Panc1 (cell line): ENCODE measurements around the gene YPEL1. TPM values are rescaled to one million over a fixed set of nuclear protein-coding genes. Genes with fewer than 3 reads are reported as not detected.

ENCODE experiments used
- ATAC-seq: fragments of 200-7000 bp; cut with Tn5 transposase; 2 replicates; pipeline ENCODE4 v1.9.1; 2020; ENCODE audit warnings: mild to moderate bottlenecking, moderate library complexity
- BruUV-seq: library from RNA; stranded (reverse); fragments of 400-500 nt; replicated peaks from 2 replicates; lab custom pipeline; 2021; lab: Mats Ljungman, UMichigan
- CTCF ChIA-PET: fragments of 300-600 bp; sonication (Branson Sonifier 250); formaldehyde crosslinking; loops from one replicate; lab custom pipeline; 2022; ENCODE audit warnings: antibody characterized with exemption; lab: Charles Lee
- POLR2A ChIA-PET: fragments of 300-600 bp; sonication (Branson Sonifier 250); formaldehyde crosslinking; loops from one replicate; lab custom pipeline; 2022; ENCODE audit warnings: antibody characterized with exemption; lab: Charles Lee
- DNase-seq: peaks from one replicate; pipeline ENCODE4 v3.0.0-alpha.2; 2010; ENCODE audit warnings: low read depth, low spot score
- H3K27ac ChIP-seq: 2 replicates; pipeline ENCODE4 v1.5.1; 2011; ENCODE audit warnings: mild to moderate bottlenecking, low read length, inconsistent platforms
- H3K27me3 ChIP-seq: fragments of 200-500 bp; sonication (Bioruptor generic); 2 replicates; pipeline ENCODE4 v1.6.0; 2014; ENCODE audit warnings: low read length, inconsistent platforms; ENCODE audit not compliant: control insufficient read depth, insufficient read depth
- H3K36me3 ChIP-seq: fragments of 200-500 bp; sonication (Bioruptor generic); 2 replicates; pipeline ENCODE4 v1.5.1; 2014; ENCODE audit warnings: inconsistent platforms, mild to moderate bottlenecking, low read length, moderate library complexity; ENCODE audit not compliant: control insufficient read depth, insufficient read depth
- H3K4me1 ChIP-seq: 2 replicates; pipeline ENCODE4 v1.5.1; 2011; ENCODE audit warnings: inconsistent platforms, mild to moderate bottlenecking, low read length, moderate library complexity; ENCODE audit not compliant: control insufficient read depth, insufficient read depth
- H3K4me3 ChIP-seq, 2 experiments: 2 replicates each; pipeline ENCODE4 v1.5.1; 2011 to 2012; ENCODE audit warnings: low read depth in 2 of 2, low read length in 2 of 2, mild to moderate bottlenecking in 2 of 2, inconsistent platforms in 1 of 2, moderate library complexity in 1 of 2
- H3K9me3 ChIP-seq: fragments of 200-500 bp; sonication (Bioruptor generic); 2 replicates; pipeline ENCODE4 v1.5.1; 2014; ENCODE audit warnings: low read depth, mild to moderate bottlenecking, inconsistent platforms, low read length, moderate library complexity; ENCODE audit not compliant: control insufficient read depth, insufficient read depth
- POLR2AphosphoS5 ChIP-seq: IDR thresholded peaks from 2 replicates; pipeline ENCODE4 v1.6.1; 2012; ENCODE audit warnings: mild to moderate bottlenecking, low read depth, low read length, moderate library complexity
- SIN3A ChIP-seq: IDR thresholded peaks from 2 replicates; pipeline ENCODE4 v1.6.1; 2012; ENCODE audit warnings: low read depth, mild to moderate bottlenecking, low read length, moderate library complexity, borderline replicate concordance; ENCODE audit not compliant: insufficient read depth
- TCF7L2 ChIP-seq: IDR thresholded peaks from 2 replicates; pipeline ENCODE4 v1.6.1; 2011; ENCODE audit warnings: mild to moderate bottlenecking, low read depth, low read length, inconsistent platforms
- in situ Hi-C: cut with HindIII; loops from 2 replicates; pipeline ENCODE4 v1.10.0; 2016; ENCODE audit warnings: low sequenced_read_pairs, low pct_unique_long_range_greater_than_20kb
- intact Hi-C: fragments of 100-400 bp; cut with micrococcal nuclease; formaldehyde crosslinking; loops from one replicate; pipeline ENCODE4 v1.10.0; 2022; ENCODE audit not compliant: unreplicated experiment
- total RNA-seq: library from RNA; stranded (reverse); gene quantifications from one replicate; pipeline ENCODE4 v1.2.1, GENCODE V29; 2021; ENCODE audit not compliant: unreplicated experiment
- TF ChIP-seq, protein P1 (sequence below): fragments of 450-650 bp; IDR thresholded peaks from 2 replicates; pipeline ENCODE4 v1.5.1; 2017; ENCODE audit warnings: mild to moderate bottlenecking
- TF ChIP-seq, protein P2 (sequence below), 2 experiments: IDR thresholded peaks; 2 replicates each; pipeline ENCODE4 v1.6.1; 2011 to 2012; ENCODE audit warnings: low read depth in 2 of 2, control low read depth in 1 of 2, low read length in 1 of 2, mild to moderate bottlenecking in 1 of 2, moderate library complexity in 1 of 2; ENCODE audit not compliant: insufficient read depth in 1 of 2

The YPEL1 gene
- total RNA-seq, 1 experiment from 2014 or later = 4.0 TPM

- peak overlapping the region; percentile 75 for H3K27ac ChIP-seq
- H3K4me1 ChIP-seq = no peaks in the 10 kb centered on the region
- ATAC-seq = peak; percentile 3; the same call in 1 of the 2 replicates
- in situ Hi-C loops = no loop called here
- H3K4me3 ChIP-seq = peak overlapping the region; percentile 64 to 69
- H3K27me3 ChIP-seq = no peaks in the 10 kb centered on the region
- H3K36me3 ChIP-seq = no peaks in the 10 kb centered on the region
- intact Hi-C loops = no loop called here
- no peaks in the 10 kb centered on the region for H3K9me3 ChIP-seq
- POLR2A ChIA-PET = no interaction called here
- TF ChIP-seq SIN3A = no peak
- no peak for TF ChIP-seq TCF7L2
- TF ChIP-seq, protein P1, sequence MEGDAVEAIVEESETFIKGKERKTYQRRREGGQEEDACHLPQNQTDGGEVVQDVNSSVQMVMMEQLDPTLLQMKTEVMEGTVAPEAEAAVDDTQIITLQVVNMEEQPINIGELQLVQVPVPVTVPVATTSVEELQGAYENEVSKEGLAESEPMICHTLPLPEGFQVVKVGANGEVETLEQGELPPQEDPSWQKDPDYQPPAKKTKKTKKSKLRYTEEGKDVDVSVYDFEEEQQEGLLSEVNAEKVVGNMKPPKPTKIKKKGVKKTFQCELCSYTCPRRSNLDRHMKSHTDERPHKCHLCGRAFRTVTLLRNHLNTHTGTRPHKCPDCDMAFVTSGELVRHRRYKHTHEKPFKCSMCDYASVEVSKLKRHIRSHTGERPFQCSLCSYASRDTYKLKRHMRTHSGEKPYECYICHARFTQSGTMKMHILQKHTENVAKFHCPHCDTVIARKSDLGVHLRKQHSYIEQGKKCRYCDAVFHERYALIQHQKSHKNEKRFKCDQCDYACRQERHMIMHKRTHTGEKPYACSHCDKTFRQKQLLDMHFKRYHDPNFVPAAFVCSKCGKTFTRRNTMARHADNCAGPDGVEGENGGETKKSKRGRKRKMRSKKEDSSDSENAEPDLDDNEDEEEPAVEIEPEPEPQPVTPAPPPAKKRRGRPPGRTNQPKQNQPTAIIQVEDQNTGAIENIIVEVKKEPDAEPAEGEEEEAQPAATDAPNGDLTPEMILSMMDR = no peak
- TF ChIP-seq POLR2AphosphoS5 = no peak
- TF ChIP-seq, protein P2, sequence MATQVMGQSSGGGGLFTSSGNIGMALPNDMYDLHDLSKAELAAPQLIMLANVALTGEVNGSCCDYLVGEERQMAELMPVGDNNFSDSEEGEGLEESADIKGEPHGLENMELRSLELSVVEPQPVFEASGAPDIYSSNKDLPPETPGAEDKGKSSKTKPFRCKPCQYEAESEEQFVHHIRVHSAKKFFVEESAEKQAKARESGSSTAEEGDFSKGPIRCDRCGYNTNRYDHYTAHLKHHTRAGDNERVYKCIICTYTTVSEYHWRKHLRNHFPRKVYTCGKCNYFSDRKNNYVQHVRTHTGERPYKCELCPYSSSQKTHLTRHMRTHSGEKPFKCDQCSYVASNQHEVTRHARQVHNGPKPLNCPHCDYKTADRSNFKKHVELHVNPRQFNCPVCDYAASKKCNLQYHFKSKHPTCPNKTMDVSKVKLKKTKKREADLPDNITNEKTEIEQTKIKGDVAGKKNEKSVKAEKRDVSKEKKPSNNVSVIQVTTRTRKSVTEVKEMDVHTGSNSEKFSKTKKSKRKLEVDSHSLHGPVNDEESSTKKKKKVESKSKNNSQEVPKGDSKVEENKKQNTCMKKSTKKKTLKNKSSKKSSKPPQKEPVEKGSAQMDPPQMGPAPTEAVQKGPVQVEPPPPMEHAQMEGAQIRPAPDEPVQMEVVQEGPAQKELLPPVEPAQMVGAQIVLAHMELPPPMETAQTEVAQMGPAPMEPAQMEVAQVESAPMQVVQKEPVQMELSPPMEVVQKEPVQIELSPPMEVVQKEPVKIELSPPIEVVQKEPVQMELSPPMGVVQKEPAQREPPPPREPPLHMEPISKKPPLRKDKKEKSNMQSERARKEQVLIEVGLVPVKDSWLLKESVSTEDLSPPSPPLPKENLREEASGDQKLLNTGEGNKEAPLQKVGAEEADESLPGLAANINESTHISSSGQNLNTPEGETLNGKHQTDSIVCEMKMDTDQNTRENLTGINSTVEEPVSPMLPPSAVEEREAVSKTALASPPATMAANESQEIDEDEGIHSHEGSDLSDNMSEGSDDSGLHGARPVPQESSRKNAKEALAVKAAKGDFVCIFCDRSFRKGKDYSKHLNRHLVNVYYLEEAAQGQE (IDR thresholded peaks at IDR 0.05; ENCODE audit: insufficient read depth in 1 of 2, low read depth in 2 of 2, low read length in 1 of 2) = no peak
- BruUV-seq = no TSS peak
- CTCF ChIA-PET = no interaction called here
- no peak for DNase-seq
These were observed 84.6 kb downstream of the YPEL1 start for GRCh38 chr22:21650823-21651520.

DNA sequence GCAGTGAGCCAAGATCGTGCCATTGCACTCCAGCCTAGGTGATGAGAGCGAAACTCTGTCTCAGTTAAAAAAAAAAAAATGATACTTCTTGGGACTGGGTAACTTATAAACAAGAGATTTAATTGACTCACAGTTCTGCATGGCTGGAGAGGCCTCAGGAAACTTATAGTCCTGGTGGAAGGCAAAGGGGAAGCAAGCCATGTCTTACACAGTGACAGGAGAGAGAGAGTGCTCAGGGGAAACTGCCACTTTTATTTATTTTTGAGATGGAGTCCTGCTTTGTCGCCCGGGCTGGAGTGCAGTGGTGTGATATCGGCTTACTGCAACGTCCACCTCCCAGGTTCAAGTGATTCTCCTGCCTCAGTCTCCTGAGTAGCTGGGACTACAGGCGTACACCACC lies 85.3 kb downstream of the YPEL1 start:
- intact Hi-C loops (no loop called here), in situ Hi-C loops (no loop called here)
- Histone ChIP-seq H3K27ac (no peak overlapping the region), H3K4me3 (no peak overlapping the region), H3K4me1 (no peaks in the 10 kb centered on the region), H3K27me3 (no peaks in the 10 kb centered on the region), H3K36me3 (no peaks in the 10 kb centered on the region), H3K9me3 (no peaks in the 10 kb centered on the region)
- POLR2A ChIA-PET = no interaction called here
- TF ChIP-seq, protein P1 = no peak
- TF ChIP-seq POLR2AphosphoS5 = no peak
- TF ChIP-seq, protein P2 (IDR thresholded peaks at IDR 0.05; ENCODE audit: insufficient read depth in 1 of 2, low read depth in 2 of 2, low read length in 1 of 2) = no peak
- no peak for TF ChIP-seq SIN3A
- no peak for TF ChIP-seq TCF7L2
- DNase-seq = no peak
- CTCF ChIA-PET = no interaction called here
- ATAC-seq = no peak
- BruUV-seq = no TSS peak
